AML-193 (cell line): ENCODE results near the gene HBG2.
"Not testable (repeated sequence)": the region's sequence is repeated elsewhere in the genome, so short reads cannot be mapped to it uniquely, and the experiment has no call there.

Experiments
- DNase-seq, 2 experiments: peaks; one replicate each; lab custom pipeline; 2025; lab: John Stamatoyannopoulos, UW

The HBG2 gene

GRCh38 chr11:5281596-5281995 lies 27.0 kb upstream of the HBG2 start:
- DNase-seq, result no peak

GRCh38 chr11:5280582-5281102 lies 26.1 kb upstream of the HBG2 start:
- peak; percentile 34 to 41 for DNase-seq

- DNase-seq, result no peak
Measured at GRCh38 chr11:5279471-5280090, 25.0 kb upstream of the HBG2 start.

GRCh38 chr11:5277807-5278382 lies 23.3 kb upstream of the HBG2 start:
- DNase-seq, result no peak

- no peak for DNase-seq
Measured at GRCh38 chr11:5276697-5277096, 22.1 kb upstream of the HBG2 start.

- DNase-seq, result no peak
Measured at GRCh38 chr11:5275369-5276110, 21.0 kb upstream of the HBG2 start.

GRCh38 chr11:5274395-5274794 lies 19.8 kb upstream of the HBG2 start:
- DNase-seq, result no peak

GRCh38 chr11:5272395-5273017 lies 17.9 kb upstream of the HBG2 start:
- DNase-seq, result no peak

- no peak for DNase-seq
Measured at GRCh38 chr11:5269715-5270147, 15.2 kb upstream of the HBG2 start, which contains the start of gene HBE1. Gene HBE1 (minus strand): TSS chr11:5269945. CDS start chr11:5269890, 55 bp downstream.

GRCh38 chr11:5267033-5267563 lies 12.5 kb upstream of the HBG2 start:
- no peak for DNase-seq

- DNase-seq, result no peak
Measured at GRCh38 chr11:5266609-5267008, 12.0 kb upstream of the HBG2 start.

GRCh38 chr11:5265832-5266231 lies 11.3 kb upstream of the HBG2 start:
- no peak for DNase-seq

GRCh38 chr11:5258543-5259262 lies 4.1 kb upstream of the HBG2 start:
- no peak for DNase-seq

- DNase-seq, result no peak
Measured at GRCh38 chr11:5257296-5257695, 2.7 kb upstream of the HBG2 start.

- DNase-seq, result not testable (repeated sequence)
Measured at GRCh38 chr11:5254023-5254422, 558 bp downstream of the HBG2 start.

- not testable (repeated sequence) for DNase-seq
Measured at GRCh38 chr11:5253440-5253839, 1.1 kb downstream of the HBG2 start.

GRCh38 chr11:5252919-5253265 lies 1.7 kb downstream of the HBG2 start:
- DNase-seq, result no peak

GRCh38 chr11:5252192-5252918 lies 2.2 kb downstream of the HBG2 start:
- no peak for DNase-seq

GRCh38 chr11:5251746-5252145 lies 2.8 kb downstream of the HBG2 start:
- no peak for DNase-seq

- DNase-seq, result no peak
Measured at GRCh38 chr11:5250543-5251204, 3.9 kb downstream of the HBG2 start.
